Left renal cortex interstitium (tissue), 4 donors: ENCODE results near the gene ACTR5. TPM values are rescaled to one million over a fixed set of nuclear protein-coding genes. Genes with fewer than 3 reads are reported as not detected.
"Not testable (repeated sequence)": the region's sequence is repeated elsewhere in the genome, so short reads cannot be mapped to it uniquely, and the experiment has no call there.

ENCODE experiments used
- DNase-seq, 4 donors: peaks; one replicate each; pipeline ENCODE4 v3.0.0-alpha.2; 2013; ENCODE audit warnings: low read depth in 4 of 4, low spot score in 2 of 4, missing footprints in 1 of 4
- polyA plus RNA-seq, 4 donors: library from polyadenylated mRNA; unstranded; fragments of 120-200 nt; gene quantifications; one replicate each; pipeline ENCODE4 v1.2.1, GENCODE V29; 2013; ENCODE audit not compliant: insufficient read length in 4 of 4

The ACTR5 gene
- polyA plus RNA-seq, 4 donors: 9.2 to 10.9 (median 9.8) TPM

DNA sequence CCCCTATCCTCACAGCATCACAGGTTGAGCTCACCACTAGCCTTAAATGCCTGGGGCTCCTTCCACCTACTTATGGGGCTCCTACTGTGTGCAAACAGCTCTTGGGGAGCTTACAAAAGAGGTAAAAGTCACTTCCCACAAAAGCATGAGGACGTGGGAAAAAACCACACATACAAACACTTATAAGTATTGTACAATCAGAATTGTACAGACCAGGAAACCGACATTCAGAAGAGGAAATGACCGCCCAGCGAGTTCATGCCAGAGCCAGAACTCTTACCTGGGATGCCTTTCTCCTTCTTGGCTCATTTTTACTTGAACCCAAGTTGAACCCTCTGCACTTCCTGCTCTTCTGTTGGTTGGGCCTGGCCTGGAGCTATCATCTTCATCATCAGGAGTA lies 50.9 kb downstream of the ACTR5 start:
- no peak for DNase-seq

DNA sequence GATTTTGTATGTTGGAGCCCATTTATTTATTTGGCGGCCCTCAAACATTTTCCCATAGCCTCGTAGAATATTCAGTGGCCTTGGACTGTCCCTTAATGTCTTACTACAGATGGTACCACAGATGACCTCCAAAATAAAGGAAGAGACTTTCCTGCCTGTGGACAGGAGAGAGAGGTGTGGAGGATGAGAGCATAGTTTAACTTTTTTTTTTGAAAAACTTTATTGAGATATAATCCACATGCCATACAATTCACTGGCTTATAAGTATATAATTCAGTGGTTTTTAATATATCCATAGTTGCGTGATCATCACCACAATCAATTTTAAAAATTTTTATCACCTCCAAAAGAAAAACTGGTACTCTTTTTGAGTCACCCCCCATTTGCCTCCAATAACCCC lies 52.6 kb downstream of the ACTR5 start:
- DNase-seq: no peak

DNA sequence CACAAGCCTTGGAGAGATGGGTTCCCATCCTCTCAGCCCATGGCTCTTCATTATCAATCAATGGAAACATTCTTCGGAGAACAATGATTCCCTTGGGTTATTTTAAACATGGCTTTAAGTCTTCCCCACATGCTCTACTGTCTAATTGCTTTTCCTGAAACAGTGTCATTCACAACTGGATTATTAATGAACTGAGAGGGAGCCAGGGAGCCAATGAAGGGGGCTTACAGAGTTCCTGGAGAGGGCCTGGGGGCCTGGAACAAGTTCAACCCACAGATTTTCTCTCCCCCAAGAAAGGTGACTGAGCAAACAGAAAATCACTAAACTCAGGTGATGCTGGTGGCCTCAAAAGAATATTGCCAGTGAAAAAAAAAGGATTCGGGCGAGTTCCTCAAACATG lies 56.0 kb downstream of the ACTR5 start:
- no peak for DNase-seq

DNA sequence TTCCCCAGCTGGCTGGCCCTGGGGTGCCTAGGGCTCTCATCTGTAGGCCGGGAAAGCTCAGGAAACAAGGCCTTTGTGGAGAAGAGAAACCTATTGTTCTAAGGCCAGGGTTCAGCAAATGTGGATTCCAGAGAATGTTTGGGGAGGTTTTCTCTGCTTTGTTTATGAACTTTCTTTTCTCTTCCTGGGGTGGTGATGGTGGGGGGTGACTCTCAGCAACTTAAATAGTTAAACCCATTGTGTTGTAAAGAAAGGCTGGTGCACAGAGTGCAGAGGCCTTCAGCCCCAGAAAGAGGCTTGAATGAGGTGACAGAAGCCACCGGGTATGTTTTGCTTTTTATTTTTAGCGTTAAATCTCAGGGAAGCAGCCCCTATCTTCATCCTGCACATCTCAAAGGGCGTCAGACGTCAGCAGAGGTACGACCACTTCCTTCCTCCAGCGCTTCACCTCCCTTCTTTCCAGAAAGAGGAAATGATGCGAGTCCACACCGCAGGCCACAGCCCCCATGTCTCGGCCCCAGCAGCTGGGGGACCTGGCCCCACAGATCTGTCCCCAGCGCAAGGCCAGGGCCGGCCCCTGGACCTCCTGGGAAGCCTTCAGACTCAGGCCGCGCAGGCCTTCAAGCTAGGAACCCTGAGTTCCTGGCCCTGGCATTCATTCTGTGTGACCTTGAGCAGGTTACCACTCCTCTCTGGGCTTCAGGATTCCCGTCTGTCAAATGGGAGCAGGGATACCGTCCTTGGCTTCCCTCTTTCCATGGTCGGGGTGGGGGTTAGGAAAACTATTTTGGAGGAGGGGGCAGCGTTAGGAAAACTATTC lies 56.6 kb downstream of the ACTR5 start:
- DNase-seq: no peak

DNA sequence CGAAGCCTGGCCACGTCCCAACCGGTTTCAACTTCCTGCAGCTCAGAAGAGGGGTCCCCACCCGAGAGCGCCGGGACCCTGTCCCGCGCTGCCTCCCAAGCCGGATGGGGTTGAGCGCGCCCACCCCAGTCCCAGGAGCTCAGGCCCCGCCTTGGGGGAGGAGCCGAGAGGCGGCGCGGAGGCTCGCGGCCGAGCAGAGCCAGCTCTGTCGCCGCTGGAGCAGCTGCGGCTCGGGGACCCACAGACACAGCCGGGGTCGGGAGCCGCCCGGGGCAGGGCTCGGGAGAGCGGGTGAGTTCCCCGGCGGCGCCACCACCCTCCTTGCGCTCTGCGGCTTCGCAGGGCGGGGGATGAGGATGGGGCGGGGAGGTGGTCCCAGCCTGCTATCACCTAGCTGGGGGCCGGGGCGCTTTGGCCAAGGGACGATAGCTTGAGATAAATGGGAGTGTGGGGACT lies 57.3 kb downstream of the ACTR5 start, which contains the start of gene PPP1R16B:
TSS of gene PPP1R16B (plus strand) at position 196 of the 456 bp plus-strand sequence. CDS start 30,229 bp downstream, outside the sequence.
- DNase-seq: peak in 1 of 4 donors; percentile 52

DNA sequence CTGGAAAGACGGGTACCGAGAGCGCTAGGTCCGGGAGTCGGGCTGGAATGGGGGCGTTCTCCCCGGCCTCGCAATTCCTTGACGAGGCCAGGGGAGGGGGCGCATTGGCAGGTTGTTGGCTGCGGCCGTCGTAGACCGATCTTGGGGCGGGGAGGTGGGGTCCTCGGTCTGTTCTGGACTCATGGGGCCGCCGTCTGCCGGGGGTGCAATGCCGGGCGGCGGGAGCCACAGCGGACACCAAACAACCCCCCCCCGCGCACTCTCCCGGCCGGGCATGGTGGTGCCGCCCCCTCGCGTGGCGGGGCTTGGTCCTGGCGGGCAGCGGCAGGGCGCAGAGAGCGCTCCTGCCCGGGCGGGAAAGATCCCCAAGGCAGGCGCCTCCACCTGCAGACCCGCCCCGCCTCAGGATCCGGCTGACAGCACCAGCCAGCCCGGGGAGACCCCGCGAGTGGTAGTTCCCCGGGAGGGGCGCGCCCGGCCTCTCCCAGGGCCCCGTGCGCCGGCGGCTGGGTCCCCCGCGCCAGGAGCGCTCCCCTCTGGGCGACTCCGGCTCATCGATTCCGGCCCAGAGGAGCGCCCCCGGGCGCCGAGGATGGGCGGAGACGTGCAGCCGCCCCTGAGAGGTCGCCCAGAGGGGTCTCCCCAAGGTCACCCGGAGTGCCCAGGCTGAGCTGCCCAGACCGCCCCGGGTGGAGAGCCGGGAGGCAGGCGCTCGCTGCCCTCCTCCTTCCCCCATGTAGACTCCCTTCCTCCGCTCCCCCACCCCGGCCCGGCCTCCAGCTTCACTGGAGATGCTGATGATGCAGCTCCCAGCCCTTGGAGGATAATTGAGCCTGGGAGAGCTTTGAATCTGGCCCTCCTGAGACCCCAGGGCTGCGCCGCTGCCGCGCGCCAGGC lies 57.9 kb downstream of the ACTR5 start:
- no peak for DNase-seq

DNA sequence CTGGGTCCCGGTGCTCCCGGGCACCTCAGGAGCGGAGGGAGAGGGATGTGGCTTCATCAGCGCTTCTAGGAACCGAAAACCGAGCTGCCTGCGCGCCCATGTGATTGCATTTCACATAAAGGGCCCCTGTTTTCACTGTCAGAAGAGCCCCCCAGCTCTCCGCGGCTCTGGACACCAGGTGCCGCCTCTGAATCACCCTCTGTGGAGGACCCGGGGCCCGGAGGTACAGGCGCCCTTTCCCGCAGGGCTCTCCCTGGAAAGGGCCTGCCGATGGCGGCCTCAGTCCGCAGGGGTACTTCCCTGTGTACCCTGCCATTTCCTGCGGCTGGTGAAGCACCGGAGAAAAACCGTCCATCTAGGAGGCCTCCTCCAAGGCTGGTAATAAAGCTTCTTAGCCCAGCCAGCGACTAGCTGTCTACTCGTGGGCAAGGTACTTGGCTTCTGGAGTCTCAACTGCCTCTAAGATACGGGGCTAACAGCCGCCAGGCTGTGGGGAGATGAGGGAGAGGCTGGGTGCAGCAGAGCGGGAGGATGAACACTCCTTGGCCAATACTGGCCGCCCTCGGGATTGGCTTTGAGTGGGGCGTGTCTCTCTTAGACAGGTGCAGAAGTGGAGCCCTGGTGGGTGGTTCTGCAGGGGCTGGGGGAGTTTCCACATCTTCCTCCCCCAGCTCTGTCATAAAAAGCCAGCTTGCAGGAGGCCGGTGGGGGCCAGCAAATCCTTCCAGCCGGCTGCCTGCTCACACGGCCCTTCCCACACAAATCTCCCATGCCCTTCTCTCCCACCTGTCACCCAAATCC lies 58.8 kb downstream of the ACTR5 start:
- DNase-seq: no peak

DNA sequence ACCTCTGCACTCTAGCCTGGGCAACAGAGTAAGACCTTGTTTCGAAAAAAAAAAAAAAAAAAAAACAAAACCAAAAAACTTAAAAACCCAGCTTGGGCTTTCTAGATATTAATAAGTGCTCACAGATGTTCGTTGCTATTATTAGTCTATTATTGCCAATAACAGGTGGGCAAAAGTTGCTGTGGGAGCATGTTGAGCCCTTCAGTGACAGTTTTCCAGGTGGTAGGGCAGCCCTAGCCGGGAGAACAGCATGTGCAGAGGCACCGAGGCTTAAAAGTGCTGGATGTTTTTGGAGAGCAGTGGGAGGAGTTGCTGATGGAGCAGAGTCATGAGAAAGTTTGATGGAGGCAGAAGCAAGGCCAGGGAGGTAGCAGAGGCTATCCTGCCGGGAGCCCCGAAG lies 61.7 kb downstream of the ACTR5 start:
- no peak for DNase-seq

DNA sequence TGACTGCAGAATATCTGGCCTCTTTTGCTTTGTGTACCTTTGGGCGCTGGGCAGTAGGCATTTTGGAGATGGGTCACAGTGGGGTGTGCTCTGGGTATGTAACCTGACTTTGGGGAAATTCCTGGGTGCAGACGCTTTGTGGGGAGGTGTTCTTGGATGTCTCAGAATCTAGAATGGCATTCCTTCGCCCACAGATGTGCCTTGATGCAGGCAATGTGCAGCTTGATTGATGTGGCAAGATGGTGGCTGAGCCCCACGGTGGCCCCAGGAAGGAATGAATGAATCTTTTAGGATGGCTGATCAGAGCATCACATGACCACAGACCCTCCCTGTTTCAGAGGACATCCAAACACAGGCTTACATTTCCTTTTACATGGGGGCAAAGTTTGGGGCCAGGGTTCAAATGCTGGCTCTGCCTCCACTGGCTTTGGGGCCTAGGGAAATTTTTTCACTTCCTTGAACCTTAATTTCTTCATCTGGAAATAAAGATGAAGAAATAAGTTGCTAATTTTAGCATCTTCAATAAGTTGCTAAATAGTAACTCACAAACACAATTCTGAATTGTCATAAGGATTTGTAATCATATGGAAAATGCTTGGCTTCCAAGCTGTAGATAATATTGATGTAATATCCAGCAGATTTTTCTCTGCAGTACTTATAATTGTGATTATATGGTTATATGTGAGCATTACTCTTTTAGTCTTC lies 62.8 kb downstream of the ACTR5 start:
- no peak for DNase-seq

DNA sequence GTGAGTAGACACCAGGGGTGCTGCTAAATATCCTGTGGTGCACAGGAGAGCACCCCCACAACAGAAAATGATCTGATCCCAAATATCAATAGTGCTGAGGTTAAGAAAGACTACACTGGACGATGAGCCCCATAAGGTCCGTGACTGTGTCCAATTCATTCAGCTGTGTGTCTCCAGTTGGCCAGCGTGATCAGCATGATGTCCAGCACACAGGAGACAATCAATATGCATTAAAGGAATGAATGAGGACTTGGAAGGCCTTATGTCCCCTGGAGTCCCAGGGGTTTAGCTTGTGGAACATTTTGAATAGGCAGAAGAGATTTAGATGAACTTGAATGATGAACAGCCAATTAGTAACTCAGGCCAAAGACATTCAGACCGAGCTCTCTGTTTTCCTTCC lies 63.5 kb downstream of the ACTR5 start:
- no peak for DNase-seq

DNA sequence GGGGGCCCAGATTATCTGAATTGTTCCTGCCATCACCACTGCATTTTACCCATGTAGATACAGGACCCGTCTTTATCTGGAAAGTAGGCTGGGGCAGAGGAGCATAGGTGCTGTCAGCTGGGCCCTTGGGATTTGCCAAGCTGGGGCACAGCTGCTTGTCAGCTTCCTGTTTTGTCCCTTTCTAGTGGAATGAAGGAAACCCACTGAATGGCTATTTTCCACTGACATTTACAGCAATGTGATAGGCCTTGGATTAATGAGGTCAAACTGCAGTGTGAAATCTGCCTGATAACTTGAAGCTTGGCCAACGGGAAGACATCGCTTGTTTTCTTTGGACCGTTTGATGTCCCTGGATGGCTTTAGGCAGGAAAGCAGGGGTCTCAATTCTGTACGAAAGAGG lies 63.9 kb downstream of the ACTR5 start:
- no peak for DNase-seq

DNA sequence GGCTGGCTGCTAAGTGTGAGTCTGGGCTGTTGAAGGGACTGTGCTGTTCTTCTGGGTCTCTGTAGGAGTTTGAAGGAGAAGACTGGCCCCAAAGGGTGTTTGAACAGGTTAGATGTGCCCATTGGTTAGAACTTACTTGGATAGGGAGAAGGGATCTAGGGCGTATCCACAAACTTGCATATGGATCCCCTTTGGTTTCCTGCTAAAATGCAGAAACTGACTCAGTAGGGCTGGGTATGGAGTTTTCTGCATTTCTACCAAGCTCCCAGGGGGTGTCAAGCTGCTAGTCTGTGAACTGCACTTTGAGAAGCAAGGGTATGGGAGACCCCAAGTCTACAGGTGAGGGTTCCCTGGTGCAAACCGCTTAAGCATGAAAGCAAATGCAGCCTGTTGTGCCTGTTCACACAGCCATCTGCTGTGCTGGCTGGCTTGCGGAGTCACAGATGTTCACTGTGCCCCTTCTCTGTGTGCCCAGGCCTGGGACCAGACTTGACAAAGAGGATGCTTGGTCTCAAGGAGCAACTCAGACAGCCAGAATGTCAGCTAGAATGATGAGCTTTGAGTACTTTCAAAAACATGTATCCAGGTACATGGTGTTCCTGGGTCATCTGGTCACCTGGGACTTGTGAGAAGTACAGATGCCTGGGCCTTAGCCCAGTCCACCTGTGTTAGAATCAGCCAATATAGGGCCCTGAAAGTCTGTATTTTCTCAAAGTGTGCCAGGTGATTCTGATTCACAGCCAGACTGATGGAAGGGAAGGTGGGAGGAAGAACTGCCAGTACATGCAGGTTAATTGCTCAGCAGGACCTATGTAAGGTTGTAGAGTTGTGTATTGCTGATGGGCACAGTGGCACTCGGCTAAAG lies 64.7 kb downstream of the ACTR5 start:
- DNase-seq: no peak

DNA sequence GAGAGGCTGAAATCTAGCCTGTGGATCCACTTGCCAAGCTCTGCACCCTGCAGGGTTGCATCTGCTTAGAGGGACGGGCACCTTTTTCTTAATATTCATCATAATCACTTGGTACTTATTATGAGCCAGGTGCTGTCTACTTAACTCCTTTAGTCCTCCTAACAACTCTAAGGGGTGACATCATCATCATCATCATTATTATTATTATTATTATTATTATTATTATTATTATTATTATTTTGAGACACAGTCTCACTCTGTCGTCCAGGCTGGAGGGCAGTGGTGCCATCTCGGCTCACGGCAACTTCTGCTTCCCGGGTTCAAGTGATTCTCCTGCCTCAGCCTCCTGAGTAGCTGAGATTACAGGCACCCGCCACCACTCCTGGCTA lies 65.3 kb downstream of the ACTR5 start:
- not testable (repeated sequence) for DNase-seq

DNA sequence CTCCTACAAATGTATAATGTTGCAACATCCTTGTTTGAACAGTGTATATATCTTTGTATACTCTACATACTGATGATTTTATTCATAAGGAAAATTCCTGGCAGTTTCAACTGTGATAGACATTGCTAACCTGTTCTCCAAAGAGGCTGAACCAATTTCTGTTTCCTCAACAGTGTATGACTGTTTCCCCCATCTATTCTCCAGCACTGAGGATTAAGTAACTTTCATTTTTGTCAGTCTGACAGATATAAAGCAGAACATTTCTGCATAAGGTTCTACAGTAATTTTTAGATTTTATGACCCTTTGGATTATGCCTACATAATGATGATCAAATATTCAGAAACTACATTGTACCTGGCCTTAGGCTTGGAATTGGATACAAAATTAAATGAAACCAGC lies 67.2 kb downstream of the ACTR5 start:
- DNase-seq: no peak

DNA sequence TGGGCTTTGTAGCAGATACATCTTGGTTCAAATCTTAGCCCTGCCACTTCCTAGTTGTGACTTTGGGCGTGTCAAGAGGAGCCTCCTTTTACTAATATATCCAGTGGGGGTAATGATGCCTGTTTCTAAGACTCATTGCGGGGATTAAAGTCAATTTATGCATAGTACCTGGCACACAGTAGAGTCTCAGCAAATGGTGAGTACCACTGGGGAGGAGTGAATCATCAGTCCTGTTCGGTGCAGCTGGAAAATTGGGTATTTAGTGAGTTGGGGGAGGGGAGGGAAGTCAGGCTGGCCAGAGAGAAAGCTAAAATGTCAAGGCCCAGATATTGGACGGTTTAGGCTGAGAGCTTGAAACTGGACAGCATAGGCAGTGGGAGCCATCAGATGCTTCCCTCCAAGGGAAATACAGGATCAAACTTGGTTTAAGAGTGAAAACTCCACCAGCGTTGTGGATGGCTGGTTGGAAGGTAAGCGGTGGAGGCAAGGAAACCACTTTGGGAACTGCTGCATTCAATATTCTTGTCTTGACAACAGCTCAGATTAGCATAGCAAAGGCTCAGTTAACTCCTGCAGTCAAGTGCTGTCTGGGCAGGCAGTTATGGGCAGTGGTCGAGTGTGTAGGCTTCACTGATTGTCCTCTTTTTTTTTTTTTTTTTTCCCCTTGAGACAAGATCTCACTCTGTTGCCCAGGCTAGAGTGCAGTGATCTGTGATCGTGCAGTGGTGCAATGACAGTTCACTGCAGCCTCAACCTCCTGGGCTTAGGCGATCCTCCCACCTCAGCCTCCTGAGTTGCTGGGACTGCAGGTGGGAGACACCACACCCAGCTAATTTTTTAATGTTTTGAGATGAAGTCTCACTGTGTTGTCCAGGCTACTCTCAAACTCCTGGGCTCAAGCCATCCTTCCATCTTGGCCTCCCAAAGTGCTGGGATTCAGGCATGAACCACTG lies 70.1 kb downstream of the ACTR5 start:
- DNase-seq: no peak
